ENCODE data around the gene MAP3K12.
"Not testable (repeated sequence)": the region's sequence is repeated elsewhere in the genome, so short reads cannot be mapped to it uniquely, and the experiment has no call there.

Gene MAP3K12

DNA sequence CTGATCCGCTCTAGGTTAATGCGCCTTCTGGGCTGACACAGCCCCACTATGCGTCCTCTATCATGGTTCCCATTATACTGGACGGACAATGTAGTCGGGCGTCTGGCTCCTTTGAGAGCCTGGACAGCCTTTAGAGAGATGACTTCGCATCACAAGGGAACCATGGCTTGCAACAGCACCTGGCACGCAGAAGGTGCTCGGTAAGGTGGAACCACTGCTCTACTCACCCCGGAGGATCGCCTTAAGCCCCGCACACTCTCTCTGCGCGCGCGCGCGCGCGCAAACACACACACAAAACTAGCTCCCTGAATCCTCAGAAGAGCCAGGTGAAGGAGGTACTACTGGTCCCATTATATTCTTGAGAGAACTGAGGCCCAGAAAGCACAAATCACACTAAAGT lies 7.1 kb downstream of the MAP3K12 start:
- no peak for DNase-seq

DNA sequence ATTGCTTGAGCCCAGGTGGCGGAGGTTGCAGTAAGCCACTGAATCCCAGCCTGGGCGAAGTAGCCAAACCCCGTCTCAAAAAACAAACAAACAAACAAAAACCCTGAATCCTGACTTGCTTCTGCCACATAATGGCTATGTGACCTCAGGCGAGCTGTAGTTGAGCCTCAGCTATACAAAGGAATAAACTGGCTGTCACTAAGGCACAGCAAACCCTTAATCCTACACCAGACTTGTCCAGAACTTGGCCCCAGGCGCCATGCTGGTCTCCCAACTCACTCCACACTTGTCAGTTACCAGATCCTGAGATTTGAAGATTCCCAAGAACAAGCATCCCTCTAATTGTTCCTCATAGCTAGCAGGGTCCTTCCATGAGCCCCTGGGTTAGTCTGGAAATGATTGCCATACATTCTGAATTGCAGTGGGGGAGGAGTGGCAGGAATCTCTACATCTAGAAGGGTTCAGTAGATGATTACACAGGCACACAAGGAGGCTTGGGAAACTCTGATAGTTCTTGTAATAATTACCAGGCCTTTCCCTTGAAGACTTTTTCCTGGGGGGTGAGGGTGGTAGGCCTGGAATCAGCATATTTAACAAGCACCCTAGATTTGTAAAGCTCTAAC lies 9.9 kb downstream of the MAP3K12 start:
- no peak for DNase-seq

DNA sequence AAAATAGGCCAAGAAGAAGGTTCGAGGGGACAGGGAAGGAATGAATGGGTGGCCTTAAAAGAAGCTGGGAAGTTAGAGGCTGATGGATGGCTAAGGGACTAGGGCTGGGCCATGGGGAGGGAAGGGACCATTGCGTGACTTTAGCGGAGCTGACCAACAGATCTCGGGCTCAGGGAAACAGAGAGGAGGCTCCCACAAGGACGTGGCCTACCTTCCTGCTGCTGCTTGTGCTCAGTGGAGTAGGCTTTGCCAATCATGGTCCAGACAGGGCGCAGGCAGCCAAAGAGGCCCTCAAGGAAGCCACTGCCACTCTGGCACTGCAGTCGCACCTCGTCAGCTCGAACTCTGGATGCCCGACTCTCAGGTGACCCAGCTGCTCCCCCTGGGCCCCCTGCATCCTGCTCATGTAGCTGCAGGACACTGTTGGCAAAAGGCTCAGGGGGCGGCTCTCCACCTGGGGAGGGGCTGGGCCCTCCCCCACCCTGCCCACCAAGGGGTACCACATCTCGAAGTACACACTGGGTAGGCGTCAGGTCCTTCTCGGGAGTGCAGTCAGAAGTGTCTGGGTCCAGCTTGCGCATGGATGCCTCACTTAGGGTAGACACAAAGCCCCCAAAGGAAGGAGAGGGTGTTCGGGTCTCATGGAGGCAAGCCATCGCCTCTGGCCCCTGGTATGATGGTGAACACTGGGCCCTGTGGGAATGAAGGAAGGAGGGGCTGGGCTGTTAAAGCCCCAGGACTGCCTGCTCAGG lies 12.3 kb downstream of the MAP3K12 start:
- no peak for DNase-seq

DNA sequence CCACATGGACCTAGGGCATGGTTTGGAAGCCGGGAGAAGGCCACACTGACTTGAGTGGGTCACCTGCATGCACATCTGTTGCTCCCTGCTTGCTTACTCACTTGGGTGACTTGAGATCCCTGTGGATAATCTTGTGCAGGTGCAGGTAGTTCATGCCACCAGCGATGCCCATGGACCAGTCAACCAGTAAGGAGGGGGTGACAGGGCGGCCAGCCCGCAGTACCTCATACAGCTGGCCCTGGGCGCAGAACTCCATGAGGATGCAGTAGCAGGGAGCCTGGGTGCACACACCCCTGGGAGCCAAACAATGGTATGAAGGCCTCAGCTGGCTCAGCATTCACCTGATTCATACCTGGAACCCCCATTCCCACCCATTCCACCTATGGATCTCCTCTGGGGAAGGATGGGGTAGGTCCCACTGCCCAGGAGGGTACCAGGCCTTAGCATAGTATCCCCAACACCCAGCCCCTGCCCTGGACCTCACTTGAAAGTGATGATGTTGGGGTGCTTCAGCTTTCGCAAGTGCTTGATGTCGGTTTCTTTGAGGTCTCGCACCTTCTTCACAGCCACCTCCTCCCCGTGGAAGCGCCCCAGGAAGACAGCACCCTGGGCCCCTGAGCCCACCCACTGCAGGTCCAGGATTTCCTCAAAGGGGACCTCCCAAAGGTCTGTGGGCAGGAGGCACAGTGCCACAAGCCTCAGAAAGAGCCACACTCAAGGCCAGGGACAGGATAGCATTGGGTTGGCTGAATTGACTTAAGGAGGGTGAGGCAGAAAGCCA lies 13.1 kb downstream of the MAP3K12 start:
- no peak for DNase-seq

DNA sequence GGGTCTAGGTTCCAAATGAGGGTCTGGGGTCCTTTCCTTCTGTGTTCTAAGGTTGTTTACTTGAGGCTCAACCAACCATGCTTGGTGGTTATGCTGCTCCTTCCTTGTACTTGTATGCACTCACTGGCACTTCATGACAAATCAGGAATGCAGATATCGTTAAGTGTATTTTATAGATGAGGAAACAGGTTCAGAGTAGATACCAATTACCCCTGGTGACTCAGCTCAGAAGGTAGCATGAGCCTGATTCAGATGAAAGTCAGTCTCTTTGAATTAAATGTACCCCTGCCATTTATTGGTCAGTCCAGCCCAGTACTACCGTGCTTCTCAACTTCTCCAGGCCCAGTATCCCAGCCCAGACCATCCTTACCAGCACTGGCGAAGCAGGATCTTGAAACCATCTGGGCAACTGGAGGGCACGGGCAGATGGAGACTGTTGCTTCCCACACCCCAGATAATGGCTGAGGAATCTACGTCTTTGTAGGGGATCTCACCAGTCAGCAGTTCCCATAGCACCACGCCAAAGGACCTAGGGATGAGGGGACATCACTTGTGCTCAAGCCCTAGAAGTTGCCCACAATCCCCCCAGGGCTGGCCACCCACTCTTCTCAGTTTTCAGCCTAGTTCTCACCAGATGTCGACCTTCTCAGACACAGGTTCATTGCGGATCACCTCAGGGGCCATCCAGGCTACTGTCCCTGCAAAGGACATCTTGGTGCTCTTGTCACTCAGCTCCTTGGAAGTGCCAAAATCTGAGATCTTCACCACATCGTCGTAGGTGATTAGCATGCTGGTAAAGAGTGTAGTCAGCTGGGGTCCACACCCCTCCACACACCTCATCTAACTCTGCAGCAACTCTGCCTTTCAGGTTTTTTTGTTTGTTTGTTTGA lies 14.3 kb downstream of the MAP3K12 start:
- no peak for DNase-seq

DNA sequence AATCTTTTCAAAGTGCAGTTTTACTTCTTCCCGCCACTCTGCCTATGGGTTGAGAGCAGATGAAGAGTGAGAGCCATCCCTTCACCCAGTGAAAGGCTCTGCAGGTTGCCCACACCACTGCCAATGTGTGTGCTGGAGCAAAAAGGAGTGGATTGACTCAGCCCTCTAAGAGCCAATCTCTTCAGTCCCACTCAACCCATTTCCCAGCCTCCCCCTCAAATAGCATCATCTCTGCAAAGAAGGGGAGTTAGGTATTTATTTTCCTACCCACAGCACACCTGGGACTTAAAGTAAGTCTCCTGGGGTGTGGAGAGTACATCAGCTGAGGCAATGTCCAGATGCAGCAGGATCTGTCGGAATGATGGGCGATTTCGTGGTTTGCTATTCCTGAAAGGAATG lies 15.3 kb downstream of the MAP3K12 start:
- no peak for DNase-seq

DNA sequence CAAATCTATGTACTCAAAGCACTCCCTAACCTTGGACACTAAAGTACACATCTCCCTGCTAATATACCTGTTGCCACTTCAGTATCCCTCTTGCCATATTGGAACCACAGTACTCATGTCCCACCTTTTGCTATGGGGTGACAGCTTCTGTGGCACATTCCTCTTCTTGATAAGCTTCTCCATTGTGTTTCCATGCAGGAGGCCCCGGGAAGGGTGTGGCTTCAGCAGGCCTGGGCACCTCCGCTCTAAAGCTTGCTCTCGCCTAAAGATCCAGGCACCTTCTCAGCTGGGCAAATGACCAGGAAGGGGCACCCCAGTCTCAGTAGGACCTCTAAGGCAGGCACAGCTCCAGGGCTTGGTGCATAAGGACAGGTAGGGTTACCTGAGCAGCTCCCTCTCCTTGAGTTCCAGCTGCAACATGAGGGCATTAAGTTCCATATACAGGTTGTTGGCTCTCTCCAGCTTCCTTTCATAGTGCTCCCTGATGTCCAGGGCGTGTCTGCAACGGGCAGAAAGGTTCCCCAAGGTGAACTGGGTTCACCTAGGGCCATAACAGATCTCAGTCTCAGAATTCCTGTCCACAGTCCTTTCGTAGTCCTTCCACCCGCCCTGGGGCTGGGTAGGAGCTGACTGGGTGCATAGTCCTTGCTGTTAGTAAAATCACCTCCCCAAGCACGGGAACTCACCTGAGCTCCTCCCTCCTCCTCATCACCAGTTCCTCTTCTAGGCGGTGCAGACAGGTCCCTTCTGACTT lies 15.9 kb downstream of the MAP3K12 start:
- DNase-seq: peak in 1 of 2 donors; percentile 27

DNA sequence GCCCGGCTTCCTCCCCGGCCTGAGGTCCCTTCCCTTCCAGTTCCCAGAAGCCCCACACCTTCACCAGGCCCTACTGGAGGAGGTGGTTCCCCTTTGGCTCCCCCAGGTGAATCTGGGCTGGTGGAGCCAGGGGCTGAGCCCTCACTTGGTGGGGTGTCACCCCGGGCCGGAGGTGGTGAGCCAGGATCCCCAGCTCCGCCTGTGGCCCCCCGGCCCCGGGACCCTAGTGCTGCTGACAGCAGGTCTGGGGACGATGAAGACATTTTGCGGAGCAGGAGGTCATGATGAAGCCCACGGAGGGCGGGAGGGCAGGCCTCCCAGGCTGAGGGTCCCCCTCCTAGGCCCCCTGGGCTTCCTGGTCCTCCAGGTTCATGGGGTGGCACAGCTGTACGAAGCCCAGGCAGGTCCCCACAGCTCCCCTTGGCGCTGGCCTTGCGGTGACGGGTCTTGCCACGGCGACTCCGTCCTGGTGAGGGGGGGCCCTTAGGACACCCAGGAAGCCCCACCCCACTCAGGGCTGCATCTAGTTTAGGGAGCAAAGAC lies 16.6 kb downstream of the MAP3K12 start:
- no peak for DNase-seq

DNA sequence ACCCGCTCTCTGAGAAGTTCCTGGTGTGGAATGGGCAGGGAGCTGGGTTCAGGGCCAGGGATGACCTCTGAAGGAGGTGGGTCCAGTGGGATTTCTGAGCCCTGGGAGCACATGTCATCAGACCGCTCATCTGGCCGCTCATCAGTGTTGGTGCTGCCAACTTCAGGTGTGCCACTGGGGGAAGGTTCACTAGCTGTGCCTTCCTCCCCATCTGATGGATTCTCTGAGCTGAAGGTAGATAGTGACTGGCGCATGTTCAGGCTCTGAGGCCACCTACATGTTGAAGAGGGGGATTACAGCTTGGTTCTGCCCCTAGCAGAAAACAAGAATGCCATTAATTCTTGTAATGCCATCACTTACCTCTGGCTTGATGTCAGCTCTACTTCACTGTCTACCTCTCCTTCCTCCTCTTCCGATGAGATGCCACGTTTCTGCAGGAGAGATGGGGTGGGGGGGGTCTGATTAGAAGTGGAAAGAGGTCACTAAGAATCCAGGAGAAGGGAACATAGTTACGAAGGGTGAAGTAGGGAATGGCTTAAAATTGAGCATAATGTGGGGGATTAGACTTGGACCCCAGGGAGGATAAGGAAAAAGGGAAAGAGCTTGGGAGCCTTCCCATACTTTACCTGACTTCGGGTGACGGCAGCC lies 17.2 kb downstream of the MAP3K12 start:
- no peak for DNase-seq

DNA sequence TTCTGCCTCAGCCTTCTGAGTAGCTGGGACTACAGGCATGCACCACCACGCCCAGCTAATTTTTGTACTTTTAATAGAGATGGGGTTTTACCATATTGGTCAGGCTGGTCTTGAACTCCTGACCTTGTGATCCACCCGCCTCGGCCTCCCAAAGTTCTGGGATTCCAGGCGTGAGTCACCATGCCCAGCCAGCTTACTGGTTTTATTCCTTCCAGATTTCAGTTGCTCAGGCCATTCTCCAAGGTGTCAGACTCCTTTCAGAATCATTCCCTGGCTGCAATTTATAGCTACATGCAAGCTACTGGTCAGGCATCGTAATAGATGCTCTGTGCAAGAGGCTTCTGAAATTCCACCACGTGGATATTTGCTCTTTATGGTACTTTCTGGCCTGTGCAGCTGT lies 17.8 kb downstream of the MAP3K12 start:
- not testable (repeated sequence) for DNase-seq

DNA sequence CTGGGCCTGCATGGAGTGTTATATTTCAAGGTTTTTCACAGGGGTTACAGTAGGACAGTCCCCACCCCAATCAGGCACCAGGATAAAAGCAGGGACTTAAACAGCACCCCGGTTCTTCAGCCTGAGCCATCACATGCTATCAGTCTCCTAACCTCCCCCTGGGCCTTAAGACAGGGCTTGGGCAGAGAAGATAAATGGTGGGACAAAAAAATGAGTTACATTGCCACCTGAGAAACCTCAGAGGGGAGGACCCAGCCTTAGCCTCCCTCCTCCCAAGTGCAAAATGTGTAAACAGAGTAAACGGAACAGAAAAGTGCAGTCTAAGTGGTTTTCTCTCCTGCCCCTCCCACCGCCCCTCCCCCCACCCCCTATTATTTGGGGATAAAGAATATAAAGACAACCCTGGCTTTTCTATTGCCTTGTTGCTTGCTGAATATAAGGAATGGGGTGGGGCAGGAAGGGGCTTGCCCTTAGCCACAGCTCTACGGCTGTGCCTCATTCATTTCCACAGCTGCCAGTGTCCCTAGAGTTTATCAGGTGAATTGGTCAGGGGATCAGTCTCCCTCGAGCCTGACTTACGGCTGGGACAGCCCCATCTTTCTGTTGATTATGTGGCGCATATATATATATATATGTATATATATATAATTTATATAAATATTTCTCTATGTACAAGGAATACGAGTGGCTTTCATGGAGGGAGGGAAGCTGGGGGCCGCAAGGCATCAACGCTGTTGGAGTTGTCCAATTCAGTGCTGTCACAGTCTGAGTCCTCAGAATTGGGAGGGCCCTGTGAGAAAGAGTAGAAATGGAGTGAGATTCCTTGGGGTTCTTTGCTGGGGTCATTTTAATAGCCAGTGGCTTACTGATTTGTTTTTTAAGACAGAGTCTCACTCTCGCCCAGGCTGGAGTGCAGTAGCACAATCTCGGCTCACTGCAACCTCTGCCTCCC lies 18.5 kb downstream of the MAP3K12 start:
- DNase-seq: no peak

DNA sequence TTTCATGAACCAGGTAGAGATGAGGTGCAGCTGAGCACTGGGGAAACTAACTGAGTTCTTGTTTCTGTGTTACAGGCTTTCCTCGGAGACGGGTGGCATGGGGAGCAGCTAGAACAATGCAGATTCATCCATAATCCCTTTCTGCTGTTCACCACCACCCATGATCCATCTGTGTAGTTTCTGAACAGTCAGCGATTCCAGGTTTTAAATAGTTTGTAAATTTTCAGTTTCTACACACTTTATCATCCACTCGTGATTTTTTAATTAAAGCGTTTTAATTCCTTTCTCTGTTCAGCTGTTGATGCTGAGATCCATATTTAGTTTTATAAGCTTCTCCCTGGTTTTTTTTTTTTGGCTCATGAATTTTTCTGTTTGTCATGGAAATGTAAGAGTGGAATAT lies 19.9 kb downstream of the MAP3K12 start:
- DNase-seq: no peak

DNA sequence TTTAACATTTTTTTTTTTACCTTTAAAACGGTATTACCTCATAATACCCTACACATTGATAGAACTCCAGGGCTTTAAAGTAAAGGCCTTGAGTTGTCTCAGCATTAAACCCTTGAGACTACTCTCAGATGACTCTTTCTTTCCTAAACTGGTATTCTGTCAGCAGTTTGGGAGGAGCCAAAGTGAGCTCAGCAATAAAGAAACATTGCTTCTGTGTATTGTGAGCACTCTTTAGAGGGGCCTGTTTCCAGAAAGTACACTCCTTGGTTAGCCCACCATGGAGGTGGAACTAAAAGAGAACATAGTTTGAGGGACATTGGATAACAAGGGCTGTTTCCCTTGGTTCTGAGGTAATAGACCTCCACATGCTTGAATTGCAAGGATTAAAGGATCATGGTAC lies 20.4 kb downstream of the MAP3K12 start:
- no peak for DNase-seq

DNA sequence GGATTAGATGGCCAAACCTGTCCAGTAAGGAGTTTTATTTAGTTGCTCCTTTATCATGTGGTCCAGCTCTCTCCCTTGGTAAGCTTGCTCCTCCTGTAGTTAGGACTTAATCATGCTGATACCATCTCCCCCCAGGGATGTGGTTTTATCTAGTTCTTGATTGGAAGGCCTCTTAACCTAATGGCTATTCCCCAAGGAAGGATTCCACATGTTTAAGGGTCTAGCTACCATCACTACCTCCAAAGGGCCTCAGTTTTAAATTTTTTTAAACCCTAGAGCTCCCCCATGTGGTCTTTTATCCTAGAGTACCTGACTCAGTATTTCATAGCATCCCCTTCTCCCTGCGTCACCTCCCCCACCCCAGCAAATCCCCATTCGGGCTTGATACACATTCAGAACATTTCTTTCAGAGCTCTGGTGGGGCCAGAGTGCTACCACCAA lies 22.5 kb downstream of the MAP3K12 start:
- no peak for DNase-seq

DNA sequence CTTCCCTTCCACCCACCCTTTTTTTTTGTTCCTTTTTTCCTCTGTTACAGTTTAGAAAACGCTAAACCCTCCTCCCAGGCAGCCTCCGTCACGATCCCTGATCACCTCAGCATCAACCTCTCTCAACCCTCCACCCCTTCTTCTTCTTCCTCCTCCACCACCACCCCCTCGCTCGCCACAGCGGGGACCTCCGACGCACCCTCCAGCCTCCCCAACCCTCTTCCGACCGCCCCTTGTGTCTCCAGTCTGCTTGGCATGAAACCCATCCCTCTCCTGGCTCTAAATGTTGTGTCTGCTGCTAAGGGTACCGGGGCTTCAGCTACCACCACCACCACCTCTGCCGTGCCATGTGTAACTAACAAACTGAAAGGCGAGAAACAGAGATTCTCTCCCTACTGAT lies 24.4 kb downstream of the MAP3K12 start:
- no peak for DNase-seq

DNA sequence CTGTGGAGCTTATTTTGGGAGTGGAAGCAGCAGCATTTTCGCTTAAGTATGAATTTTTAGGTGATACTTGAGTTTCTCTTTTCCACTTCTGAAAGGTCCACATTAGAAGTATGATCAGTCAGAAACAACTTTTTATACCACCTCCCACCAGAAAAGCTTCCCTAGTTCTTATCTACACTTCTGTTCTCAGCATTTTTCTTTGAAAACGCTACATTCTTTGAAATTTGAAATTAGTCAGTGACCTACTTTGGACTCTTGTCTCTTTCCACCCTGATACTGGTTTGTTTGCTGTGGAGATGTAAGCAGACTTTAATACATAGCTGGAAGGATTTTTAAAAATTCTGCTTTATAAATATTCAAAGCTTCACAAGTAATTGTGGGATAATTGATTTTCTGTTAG lies 25.2 kb downstream of the MAP3K12 start:
- DNase-seq: no peak

DNA sequence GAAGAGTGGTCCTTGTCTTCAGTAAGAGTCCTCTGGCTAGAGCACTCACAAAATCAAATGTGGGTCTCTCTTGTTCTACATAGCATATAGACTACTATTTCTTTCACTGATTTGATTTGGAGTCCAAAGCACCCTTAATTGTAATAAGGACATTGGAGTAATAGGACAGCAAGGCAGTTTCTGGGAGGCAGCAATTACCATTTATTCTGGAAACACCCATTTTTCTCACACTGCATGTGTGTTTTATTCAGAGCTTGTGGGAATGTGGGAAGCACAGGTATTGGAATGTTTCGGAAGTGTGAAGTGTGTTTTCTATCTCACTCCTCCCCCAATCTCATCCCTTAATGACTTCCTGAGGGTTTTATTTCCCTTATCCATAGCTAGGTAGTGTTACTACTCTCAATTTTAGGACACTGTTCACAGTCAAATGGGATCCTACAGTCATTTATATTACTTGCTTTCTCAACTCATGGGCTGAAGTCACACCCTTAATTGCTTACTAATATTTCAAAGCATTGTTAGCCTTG lies 27.1 kb downstream of the MAP3K12 start:
- DNase-seq: no peak

DNA sequence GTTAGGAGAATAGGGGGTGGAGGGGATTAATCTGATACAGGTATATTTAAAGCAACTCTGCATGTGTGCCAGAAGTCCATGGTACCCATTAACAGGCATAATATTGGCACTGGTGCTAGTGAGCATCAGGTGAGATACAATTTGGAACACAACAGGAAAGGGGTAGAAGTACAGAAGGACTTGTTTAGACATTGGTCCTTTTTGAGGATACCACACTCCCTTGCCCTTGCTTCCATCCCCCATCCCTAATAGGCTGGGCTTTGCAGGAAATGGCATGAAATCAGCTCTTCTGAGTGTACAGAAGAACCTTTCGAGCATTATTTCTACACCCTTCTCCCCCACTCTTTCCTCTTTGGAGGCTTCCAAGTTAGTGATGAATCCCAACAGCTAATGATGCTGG lies 31.0 kb downstream of the MAP3K12 start:
- DNase-seq: no peak

DNA sequence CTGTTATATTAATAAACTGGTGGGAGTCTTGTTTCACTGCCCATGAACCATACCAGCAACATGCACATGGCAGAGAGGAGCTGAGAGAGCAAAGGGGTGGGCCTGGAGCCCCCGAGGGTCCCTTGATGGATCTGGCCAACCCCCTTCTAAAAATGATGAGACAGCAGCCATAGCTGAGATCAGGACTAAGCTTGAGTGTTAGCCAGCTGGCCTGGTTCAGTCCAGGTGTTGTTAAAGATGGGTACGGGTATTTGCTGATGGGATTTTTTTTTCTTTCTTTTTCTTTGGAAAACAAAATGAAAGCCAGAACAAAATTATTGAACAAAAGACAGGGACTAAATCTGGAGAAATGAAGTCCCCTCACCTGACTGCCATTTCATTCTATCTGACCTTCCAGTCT lies 31.4 kb downstream of the MAP3K12 start:
- no peak for DNase-seq

DNA sequence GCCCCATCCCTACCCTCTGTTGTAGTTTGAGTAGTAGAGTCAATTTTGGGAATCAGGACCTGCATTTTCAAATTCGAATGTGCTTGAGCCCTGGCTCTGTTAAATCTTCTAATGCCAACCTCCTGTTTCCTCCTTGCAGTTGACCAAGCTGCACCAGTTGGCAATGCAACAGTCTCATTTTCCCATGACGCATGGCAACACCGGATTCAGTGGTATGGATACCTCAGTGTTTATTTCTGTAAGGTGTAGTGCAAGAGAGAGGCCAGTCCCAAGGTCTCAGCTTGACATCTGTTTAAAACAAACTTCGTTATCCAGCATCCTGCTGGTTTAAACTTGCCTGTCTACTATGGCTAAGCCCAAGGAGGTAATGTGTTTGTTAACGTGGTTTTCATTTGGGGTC lies 32.2 kb downstream of the MAP3K12 start:
- no peak for DNase-seq

Data from stimulated activated CD4-positive, alpha-beta T cell treated with anti-CD3 and anti-CD28 coated beads, Interleukin-2, amount 100 ng/mL, for 24 hours (primary cell).